ENCODE data around the gene ATP4B. TPM values are rescaled to one million over a fixed set of nuclear protein-coding genes. Genes with fewer than 3 reads are reported as not detected.

The ATP4B gene
- total and polyA plus RNA-seq, 2 experiments from 2014 or later = not detected

- no peaks in the 10 kb centered on the region for H3K9me2 ChIP-seq (ENCODE audit: insufficient read depth)
- TF ChIP-seq EZH2 (IDR thresholded peaks at IDR 0.05; ENCODE audit: insufficient read depth, poor library complexity, severe bottlenecking) = no peak
- TF ChIP-seq EZH2phosphoT487 (IDR thresholded peaks at IDR 0.05; ENCODE audit: insufficient read depth, low read depth) = no peak
- peaks cover 99% of the 10 kb centered on the region for H3K79me2 ChIP-seq (ENCODE audit: insufficient read depth)
- H3K4me3 ChIP-seq = no peak overlapping the region
- no peak overlapping the region for H3K9ac ChIP-seq
- WGBS, 2 experiments (ENCODE audit: low coverage in 1 of 2, low lambda C conversion rate in 2 of 2, missing lambda C conversion rate in 2 of 2) = 91 to 92% methylated on average over 28 of the region's 28 CpGs
- H3F3A ChIP-seq (ENCODE audit: insufficient read depth) = no peaks in the 10 kb centered on the region
- no peaks in the 10 kb centered on the region; the same call in 1 of the 2 replicates for H4K20me1 ChIP-seq (ENCODE audit: insufficient read depth)
- no peak for DNase-seq
- no peak overlapping the region for H3K27ac ChIP-seq
- H3K4me1 ChIP-seq (ENCODE audit: insufficient read depth) = no peaks in the 10 kb centered on the region
- H3K27me3 ChIP-seq (replicated peaks; ENCODE audit: insufficient read depth) = no peaks in the 10 kb centered on the region
- no peaks in the 10 kb centered on the region for H3K9me3 ChIP-seq (ENCODE audit: low read depth)
- no peak overlapping the region for H2AFZ ChIP-seq
- no peaks in the 10 kb centered on the region; the same call in 1 of the 2 replicates for H3K36me3 ChIP-seq (ENCODE audit: low read depth)
- no peak overlapping the region for H3K4me2 ChIP-seq (ENCODE audit: unreplicated experiment)
- in situ Hi-C loops (cut with MboI) = no loop called here
Observed at GRCh38 chr13:113607056-113607888, 50.7 kb downstream of the ATP4B start.

GRCh38 chr13:113605866-113606438 lies 52.0 kb downstream of the ATP4B start:
- Histone ChIP-seq H3K9me3 (ENCODE audit: low read depth) (no peaks in the 10 kb centered on the region), H3K27me3 (replicated peaks; ENCODE audit: insufficient read depth) (no peaks in the 10 kb centered on the region), H3K79me2 (ENCODE audit: insufficient read depth) (peaks cover 99% of the 10 kb centered on the region), H3K4me1 (ENCODE audit: insufficient read depth) (no peaks in the 10 kb centered on the region), H4K20me1 (ENCODE audit: insufficient read depth) (no peaks in the 10 kb centered on the region; the same call in 1 of the 2 replicates), H3K27ac (no peak overlapping the region), H3K9ac (no peak overlapping the region), H3K36me3 (ENCODE audit: low read depth) (no peaks in the 10 kb centered on the region; the same call in 1 of the 2 replicates), H2AFZ (no peak overlapping the region), H3K4me2 (ENCODE audit: unreplicated experiment) (no peak overlapping the region), H3K4me3 (no peak overlapping the region), H3F3A (ENCODE audit: insufficient read depth) (no peaks in the 10 kb centered on the region), H3K9me2 (ENCODE audit: insufficient read depth) (no peaks in the 10 kb centered on the region)
- 97 to 99% methylated on average over 12 to 34 of the region's 34 CpGs for WGBS, 2 experiments (ENCODE audit: low coverage in 1 of 2, low lambda C conversion rate in 2 of 2, missing lambda C conversion rate in 2 of 2)
- TF ChIP-seq EZH2 (IDR thresholded peaks at IDR 0.05; ENCODE audit: insufficient read depth, poor library complexity, severe bottlenecking) (no peak), EZH2phosphoT487 (IDR thresholded peaks at IDR 0.05; ENCODE audit: insufficient read depth, low read depth) (no peak)
- no peak for DNase-seq
- in situ Hi-C loops (cut with MboI) = no loop called here

DNA sequence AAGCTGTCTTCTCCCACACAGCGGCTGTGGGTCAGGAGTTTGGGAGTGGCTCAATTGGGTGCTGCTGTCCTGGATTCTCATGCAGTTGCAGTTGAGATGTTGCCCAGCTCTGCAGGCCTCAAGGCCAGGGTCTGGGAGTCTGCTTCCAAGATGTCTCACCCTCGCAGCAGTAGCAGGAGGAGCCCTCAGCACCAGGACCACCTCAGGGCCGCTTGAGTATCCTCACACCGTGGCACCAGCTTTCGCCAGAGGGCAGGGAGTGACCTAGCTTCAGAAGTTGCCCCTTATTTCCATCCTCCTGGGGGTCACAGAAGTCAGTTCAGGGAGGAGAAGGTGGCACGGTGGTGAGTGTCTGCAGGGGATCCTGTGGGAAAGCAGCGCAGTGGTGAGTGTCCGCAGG lies 52.5 kb downstream of the ATP4B start:
- Histone ChIP-seq H3K9me2 (ENCODE audit: insufficient read depth) (no peaks in the 10 kb centered on the region), H2AFZ (no peak overlapping the region), H4K20me1 (ENCODE audit: insufficient read depth) (no peaks in the 10 kb centered on the region; the same call in 1 of the 2 replicates), H3K9me3 (ENCODE audit: low read depth) (no peaks in the 10 kb centered on the region), H3K4me3 (no peak overlapping the region), H3K27me3 (replicated peaks; ENCODE audit: insufficient read depth) (no peaks in the 10 kb centered on the region), H3K4me1 (ENCODE audit: insufficient read depth) (no peaks in the 10 kb centered on the region), H3F3A (ENCODE audit: insufficient read depth) (no peaks in the 10 kb centered on the region), H3K27ac (no peak overlapping the region), H3K79me2 (ENCODE audit: insufficient read depth) (peaks cover 99% of the 10 kb centered on the region), H3K4me2 (ENCODE audit: unreplicated experiment) (no peak overlapping the region), H3K36me3 (ENCODE audit: low read depth) (no peaks in the 10 kb centered on the region), H3K9ac (no peak overlapping the region)
- in situ Hi-C loops (cut with MboI) = no loop called here
- no peak for DNase-seq
- TF ChIP-seq EZH2 (IDR thresholded peaks at IDR 0.05; ENCODE audit: insufficient read depth, poor library complexity, severe bottlenecking) (no peak), EZH2phosphoT487 (IDR thresholded peaks at IDR 0.05; ENCODE audit: insufficient read depth, low read depth) (no peak)
- WGBS, 2 experiments (ENCODE audit: low coverage in 1 of 2, low lambda C conversion rate in 2 of 2, missing lambda C conversion rate in 2 of 2) = 93 to 94% methylated on average over 8 of the region's 8 CpGs

DNA sequence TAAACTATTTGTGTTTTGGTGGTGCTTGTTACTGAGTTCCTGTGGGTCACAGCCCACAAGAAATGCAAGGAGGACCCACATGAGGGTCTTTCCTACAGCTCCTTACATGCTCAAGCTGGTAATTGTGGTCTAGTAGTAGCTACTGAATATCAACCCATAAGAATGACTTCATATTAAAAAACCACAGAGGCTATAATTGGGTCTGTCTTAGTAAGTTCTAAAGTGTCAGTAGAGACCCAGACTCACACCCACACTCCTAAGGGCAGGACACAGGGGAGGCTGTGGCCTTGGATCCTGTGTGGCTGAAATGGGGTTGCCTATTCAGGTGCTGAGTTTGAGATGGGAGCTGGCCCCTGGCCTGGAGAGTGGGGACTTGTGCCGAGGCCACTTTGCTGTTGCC lies 53.8 kb downstream of the ATP4B start:
- Histone ChIP-seq H3K4me3 (no peak overlapping the region), H3K9me3 (ENCODE audit: low read depth) (no peaks in the 10 kb centered on the region), H3K9ac (no peak overlapping the region), H3F3A (ENCODE audit: insufficient read depth) (no peaks in the 10 kb centered on the region), H3K36me3 (ENCODE audit: low read depth) (no peaks in the 10 kb centered on the region; the same call in 1 of the 2 replicates), H3K27me3 (replicated peaks; ENCODE audit: insufficient read depth) (no peaks in the 10 kb centered on the region), H3K9me2 (ENCODE audit: insufficient read depth) (no peaks in the 10 kb centered on the region), H4K20me1 (ENCODE audit: insufficient read depth) (no peaks in the 10 kb centered on the region; the same call in 1 of the 2 replicates), H3K27ac (no peak overlapping the region), H3K4me1 (ENCODE audit: insufficient read depth) (no peaks in the 10 kb centered on the region), H2AFZ (no peak overlapping the region), H3K4me2 (ENCODE audit: unreplicated experiment) (no peak overlapping the region), H3K79me2 (ENCODE audit: insufficient read depth) (peaks cover 99% of the 10 kb centered on the region)
- WGBS, 2 experiments (ENCODE audit: low coverage in 1 of 2, low lambda C conversion rate in 2 of 2, missing lambda C conversion rate in 2 of 2) = 100% methylated on average over 1 of the region's 1 CpG
- TF ChIP-seq EZH2phosphoT487 (IDR thresholded peaks at IDR 0.05; ENCODE audit: insufficient read depth, low read depth) (no peak), EZH2 (IDR thresholded peaks at IDR 0.05; ENCODE audit: insufficient read depth, poor library complexity, severe bottlenecking) (no peak)
- in situ Hi-C loops (cut with MboI) = no loop called here
- DNase-seq = no peak

All from GM23248 (cell line).